Measurements from ENCODE around the gene SH3TC1.

Gene SH3TC1

GRCh38 chr4:8286719-8287342, 87.7 kb downstream of the SH3TC1 start:
- Histone ChIP-seq H3K27me3 (ENCODE audit: control insufficient read depth, insufficient read depth, low read length) (no peaks in the 10 kb centered on the region), H3K4me2 (ENCODE audit: low read length) (no peak overlapping the region), H3K36me3 (ENCODE audit: control insufficient read depth, insufficient read depth, low read length) (no peaks in the 10 kb centered on the region), H3K9me3 (ENCODE audit: control insufficient read depth, low read length) (no peaks in the 10 kb centered on the region), H2AFZ (no peak overlapping the region), H3K79me2 (no peaks in the 10 kb centered on the region), H3K4me3 (ENCODE audit: low read depth, low read length) (no peak overlapping the region), H3K4me1 (no peaks in the 10 kb centered on the region), H3K9ac (no peak overlapping the region), H3K27ac (no peak overlapping the region)
- TF ChIP-seq CTCF (IDR thresholded peaks at IDR 0.05): no peak

DNA sequence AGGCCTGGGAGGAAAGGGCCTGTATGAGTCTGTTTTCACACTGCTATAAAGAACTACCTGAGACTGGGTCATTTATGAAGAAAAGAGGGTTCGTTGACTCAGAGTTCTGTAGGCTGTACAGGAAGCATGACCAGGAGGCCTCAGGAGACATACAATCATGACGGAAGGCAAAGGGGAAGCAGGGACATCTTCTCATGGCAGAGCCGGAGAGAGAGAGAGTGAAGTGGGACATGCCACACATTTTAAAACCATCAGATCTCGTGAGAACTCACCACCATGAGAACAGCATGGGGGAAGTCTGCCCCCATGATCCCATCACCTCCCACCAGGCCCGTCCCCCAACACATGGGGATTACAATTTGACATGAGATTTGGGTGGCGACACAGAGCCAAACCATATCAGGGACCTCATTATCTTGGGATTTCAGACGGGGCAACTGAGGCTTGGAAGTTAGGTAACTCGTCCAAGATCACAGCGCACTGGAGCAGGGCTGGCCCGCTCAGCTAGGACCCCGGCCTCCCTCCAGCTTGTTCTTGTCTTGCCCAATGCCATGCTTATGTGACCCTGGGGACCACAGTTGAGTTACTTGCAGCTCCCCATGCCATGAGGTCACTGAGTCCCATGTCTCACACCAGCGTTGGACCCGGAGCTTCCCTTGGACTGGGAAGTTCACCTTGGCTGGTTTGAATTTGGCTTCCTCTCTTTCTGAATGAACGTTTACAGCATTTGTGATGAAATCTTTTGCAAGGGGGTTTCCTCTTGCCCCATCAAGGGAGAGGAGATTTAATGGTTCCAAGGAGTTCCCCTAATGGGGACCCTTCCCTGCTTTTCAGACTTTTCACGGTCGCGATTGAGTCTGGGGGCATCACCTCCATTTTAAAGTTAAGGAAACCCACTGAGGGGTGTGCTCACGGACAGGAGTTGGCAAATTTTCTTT, 88.5 kb downstream of the SH3TC1 start:
- no peaks in the 10 kb centered on the region for H3K9me3 ChIP-seq (ENCODE audit: control insufficient read depth, low read length)
- no peaks in the 10 kb centered on the region for H3K36me3 ChIP-seq (ENCODE audit: control insufficient read depth, insufficient read depth, low read length)
- H3K4me3 ChIP-seq (ENCODE audit: low read depth, low read length): no peak overlapping the region
- H3K27me3 ChIP-seq (ENCODE audit: control insufficient read depth, insufficient read depth, low read length): no peaks in the 10 kb centered on the region
- H3K79me2 ChIP-seq: no peaks in the 10 kb centered on the region
- no peak overlapping the region for H3K4me2 ChIP-seq (ENCODE audit: low read length)
- H2AFZ ChIP-seq: no peak overlapping the region
- no peak overlapping the region for H3K27ac ChIP-seq
- no peak overlapping the region for H3K9ac ChIP-seq
- H3K4me1 ChIP-seq: no peaks in the 10 kb centered on the region
- no peak for TF ChIP-seq CTCF (IDR thresholded peaks at IDR 0.05)

- no peaks in the 10 kb centered on the region for H3K27me3 ChIP-seq (ENCODE audit: control insufficient read depth, insufficient read depth, low read length)
- TF ChIP-seq CTCF (IDR thresholded peaks at IDR 0.05): no peak
- H3K27ac ChIP-seq: no peak overlapping the region
- no peaks in the 10 kb centered on the region for H3K79me2 ChIP-seq
- H2AFZ ChIP-seq: no peak overlapping the region
- H3K9ac ChIP-seq: no peak overlapping the region
- no peaks in the 10 kb centered on the region for H3K36me3 ChIP-seq (ENCODE audit: control insufficient read depth, insufficient read depth, low read length)
- H3K9me3 ChIP-seq (ENCODE audit: control insufficient read depth, low read length): no peaks in the 10 kb centered on the region
- H3K4me2 ChIP-seq (ENCODE audit: low read length): no peak overlapping the region
- H3K4me3 ChIP-seq (ENCODE audit: low read depth, low read length): no peak overlapping the region
- H3K4me1 ChIP-seq: no peaks in the 10 kb centered on the region
Observed at GRCh38 chr4:8289151-8289750, 90.2 kb downstream of the SH3TC1 start.

DNA sequence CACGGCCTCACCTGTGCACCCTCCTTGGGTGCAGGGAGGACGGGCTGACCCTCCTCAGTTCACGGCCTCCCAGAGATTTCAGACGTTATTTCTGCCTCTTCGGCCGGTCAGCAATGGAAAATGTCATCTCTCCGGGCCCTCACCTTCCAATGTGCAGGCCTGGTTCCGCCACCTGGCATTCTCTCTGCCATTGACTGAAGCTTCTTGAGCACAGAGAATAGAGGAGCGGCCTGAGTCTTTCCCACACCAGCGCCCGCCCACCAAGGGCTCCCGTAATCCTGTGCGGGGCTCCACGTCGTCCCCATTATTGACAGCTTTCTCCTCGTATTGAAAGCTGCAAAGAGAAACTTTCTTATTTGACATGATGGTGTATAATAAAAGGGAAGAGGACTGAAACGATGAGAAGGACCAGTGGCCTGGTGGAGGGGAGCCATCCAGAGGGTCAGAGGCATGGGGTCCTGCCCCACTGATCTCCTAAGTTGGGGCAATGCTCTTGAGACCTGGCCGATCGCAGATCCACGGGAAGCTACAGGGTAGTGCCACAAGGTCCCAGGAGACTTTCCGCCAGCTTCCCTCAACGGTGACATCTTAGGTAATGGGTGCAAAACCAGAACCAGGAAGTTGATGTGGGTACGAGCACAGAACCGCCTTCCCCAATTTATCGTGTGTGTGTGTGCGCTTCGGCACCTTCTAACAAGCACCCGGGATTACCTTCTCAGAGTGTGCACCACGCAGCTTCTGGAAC, 91.0 kb downstream of the SH3TC1 start:
- H3K79me2 ChIP-seq: no peaks in the 10 kb centered on the region
- no peaks in the 10 kb centered on the region for H3K4me1 ChIP-seq
- no peak overlapping the region for H3K9ac ChIP-seq
- no peak overlapping the region for H3K27ac ChIP-seq
- H3K36me3 ChIP-seq (ENCODE audit: control insufficient read depth, insufficient read depth, low read length): no peaks in the 10 kb centered on the region
- H3K4me2 ChIP-seq (ENCODE audit: low read length): no peak overlapping the region
- TF ChIP-seq CTCF (IDR thresholded peaks at IDR 0.05): no peak
- H2AFZ ChIP-seq: no peak overlapping the region
- no peak overlapping the region for H3K4me3 ChIP-seq (ENCODE audit: low read depth, low read length)
- H3K9me3 ChIP-seq (ENCODE audit: control insufficient read depth, low read length): no peaks in the 10 kb centered on the region
- no peaks in the 10 kb centered on the region for H3K27me3 ChIP-seq (ENCODE audit: control insufficient read depth, insufficient read depth, low read length)
